Activated CD8-positive, alpha-beta T cell treated with anti-CD3 and anti-CD28 coated beads for 36 hours (primary cell): ENCODE data around the gene RNF126. TPM values are rescaled to one million over a fixed set of nuclear protein-coding genes. Genes with fewer than 3 reads are reported as not detected.

Source experiments
- ATAC-seq: fragments of 200-7000 bp; cut with Tn5 transposase; one replicate; pipeline ENCODE4 v1.10.0; 2021; ENCODE audit warnings: mild to moderate bottlenecking, moderate library complexity
- CTCF ChIA-PET: fragments of 350-600 bp; sonication (Branson Sonifier 250); formaldehyde crosslinking; loops from one replicate; lab custom pipeline; 2021; ENCODE audit warnings: antibody characterized with exemption; lab: Charles Lee
- POLR2A ChIA-PET: fragments of 350-600 bp; sonication (Branson Sonifier 250); formaldehyde crosslinking; loops from one replicate; lab custom pipeline; 2021; ENCODE audit warnings: antibody characterized with exemption; lab: Charles Lee
- DNase-seq: peaks from one replicate; pipeline ENCODE4 v3.0.0-alpha.2; 2020
- H3K27ac Mint-ChIP-seq: one replicate; pipeline ENCODE4 v1.8.0; 2021; ENCODE audit warnings: mild to moderate bottlenecking, mixed read lengths
- H3K27me3 Mint-ChIP-seq: one replicate; pipeline ENCODE4 v1.8.0; 2021; ENCODE audit warnings: mixed read lengths
- H3K36me3 Mint-ChIP-seq: one replicate; pipeline ENCODE4 v1.8.0; 2021; ENCODE audit warnings: low read depth, mixed read lengths
- H3K4me1 Mint-ChIP-seq: one replicate; pipeline ENCODE4 v1.8.0; 2021; ENCODE audit warnings: low read depth, mixed read lengths
- H3K4me3 Mint-ChIP-seq: one replicate; pipeline ENCODE4 v1.8.0; 2021; ENCODE audit warnings: mild to moderate bottlenecking, moderate library complexity, mixed read lengths
- H3K9me3 Mint-ChIP-seq: one replicate; pipeline ENCODE4 v1.8.0; 2021; ENCODE audit warnings: mixed read lengths
- CTCF ChIP-seq: fragments of 200-600 bp; IDR thresholded peaks from one replicate; pipeline ENCODE4 v1.8.0; 2022; ENCODE audit warnings: antibody characterized with exemption, mild to moderate bottlenecking
- intact Hi-C: fragments of 100-400 bp; cut with micrococcal nuclease; formaldehyde crosslinking; loops from one replicate; pipeline ENCODE4 v1.10.0; 2022
- total RNA-seq, 2 experiments: library from RNA; stranded (reverse); gene quantifications; one replicate each; pipeline ENCODE4 v1.2.3, GENCODE V29; 2021

The RNF126 gene
- total RNA-seq, 2 experiments from 2014 or later: 99.1 to 101 TPM

GRCh38 chr19:648305-648704, 14.7 kb downstream of the RNF126 start:
- Mint-ChIP-seq H3K36me3 (peaks cover 5% of the 10 kb centered on the region), H3K4me1 (no peaks in the 10 kb centered on the region), H3K9me3 (no peaks in the 10 kb centered on the region), H3K4me3 (no peak overlapping the region), H3K27me3 (no peaks in the 10 kb centered on the region), H3K27ac (no peak overlapping the region)
- intact Hi-C loops: no loop called here
- TF ChIP-seq CTCF: no peak
- ChIA-PET POLR2A (interaction anchor here (1.1 to 1.7 kb wide), 2 partner anchors 12 to 15 kb away, joined by 3 to 6 read pairs; no protein-coding TSS in a partner anchor), CTCF (no interaction called here)
- ATAC-seq: no peak
- DNase-seq: no peak

GRCh38 chr19:647566-648284, 15.3 kb downstream of the RNF126 start:
- H3K27me3 Mint-ChIP-seq: no peaks in the 10 kb centered on the region
- peaks cover 5% of the 10 kb centered on the region for H3K36me3 Mint-ChIP-seq
- no peak for TF ChIP-seq CTCF
- DNase-seq (no peak), ATAC-seq (no peak)
- H3K4me3 Mint-ChIP-seq: no peak overlapping the region
- H3K4me1 Mint-ChIP-seq: no peaks in the 10 kb centered on the region
- POLR2A ChIA-PET: interaction anchor here (1.7 kb wide), 1 partner anchor 12 kb away, joined by 6 read pairs; no protein-coding TSS in a partner anchor
- H3K9me3 Mint-ChIP-seq: no peaks in the 10 kb centered on the region
- intact Hi-C loops: no loop called here
- CTCF ChIA-PET: no interaction called here
- H3K27ac Mint-ChIP-seq: no peak overlapping the region

GRCh38 chr19:646779-647565, 16.0 kb downstream of the RNF126 start:
- Mint-ChIP-seq H3K4me3 (no peak overlapping the region), H3K27me3 (no peaks in the 10 kb centered on the region), H3K27ac (no peak overlapping the region), H3K4me1 (no peaks in the 10 kb centered on the region), H3K36me3 (peaks cover 5% of the 10 kb centered on the region), H3K9me3 (no peaks in the 10 kb centered on the region)
- CTCF ChIA-PET: no interaction called here
- TF ChIP-seq CTCF: no peak
- intact Hi-C loops: no loop called here
- POLR2A ChIA-PET: interaction anchor here (1.7 kb wide), 1 partner anchor 13 kb away, joined by 6 read pairs; no protein-coding TSS in a partner anchor
- DNase-seq (no peak), ATAC-seq (no peak)

GRCh38 chr19:645912-646778, 16.9 kb downstream of the RNF126 start:
- no peaks in the 10 kb centered on the region for H3K4me1 Mint-ChIP-seq
- H3K27me3 Mint-ChIP-seq: no peaks in the 10 kb centered on the region
- no peak for TF ChIP-seq CTCF
- intact Hi-C loops: no loop called here
- H3K27ac Mint-ChIP-seq: no peak overlapping the region
- ATAC-seq (no peak), DNase-seq (no peak)
- CTCF ChIA-PET: no interaction called here
- POLR2A ChIA-PET: interaction anchor here (0.5 to 1.7 kb wide), 3 partner anchors 10 to 42 kb away, joined by 3 to 6 read pairs (median 3); no protein-coding TSS in a partner anchor
- peaks cover 5% of the 10 kb centered on the region for H3K36me3 Mint-ChIP-seq
- H3K9me3 Mint-ChIP-seq: no peaks in the 10 kb centered on the region
- no peak overlapping the region for H3K4me3 Mint-ChIP-seq
